ENCODE results near the gene TSC2.

GRCh38 chr16:2037647-2038381 is 10.0 kb upstream of the TSC2 start:
- TF ChIP-seq, protein P1, sequence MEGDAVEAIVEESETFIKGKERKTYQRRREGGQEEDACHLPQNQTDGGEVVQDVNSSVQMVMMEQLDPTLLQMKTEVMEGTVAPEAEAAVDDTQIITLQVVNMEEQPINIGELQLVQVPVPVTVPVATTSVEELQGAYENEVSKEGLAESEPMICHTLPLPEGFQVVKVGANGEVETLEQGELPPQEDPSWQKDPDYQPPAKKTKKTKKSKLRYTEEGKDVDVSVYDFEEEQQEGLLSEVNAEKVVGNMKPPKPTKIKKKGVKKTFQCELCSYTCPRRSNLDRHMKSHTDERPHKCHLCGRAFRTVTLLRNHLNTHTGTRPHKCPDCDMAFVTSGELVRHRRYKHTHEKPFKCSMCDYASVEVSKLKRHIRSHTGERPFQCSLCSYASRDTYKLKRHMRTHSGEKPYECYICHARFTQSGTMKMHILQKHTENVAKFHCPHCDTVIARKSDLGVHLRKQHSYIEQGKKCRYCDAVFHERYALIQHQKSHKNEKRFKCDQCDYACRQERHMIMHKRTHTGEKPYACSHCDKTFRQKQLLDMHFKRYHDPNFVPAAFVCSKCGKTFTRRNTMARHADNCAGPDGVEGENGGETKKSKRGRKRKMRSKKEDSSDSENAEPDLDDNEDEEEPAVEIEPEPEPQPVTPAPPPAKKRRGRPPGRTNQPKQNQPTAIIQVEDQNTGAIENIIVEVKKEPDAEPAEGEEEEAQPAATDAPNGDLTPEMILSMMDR (IDR thresholded peaks at IDR 0.05), result no peak
- TF ChIP-seq POLR2A (IDR thresholded peaks at IDR 0.05), result no peak
- no peak for TF ChIP-seq POLR2AphosphoS5 (IDR thresholded peaks at IDR 0.05)
- no peak for TF ChIP-seq EP300 (IDR thresholded peaks at IDR 0.05)
